ENCODE data around the gene CYTH3. TPM values are rescaled to one million over a fixed set of nuclear protein-coding genes. Genes with fewer than 3 reads are reported as not detected.

The CYTH3 gene
- total and polyA plus RNA-seq, 2 experiments from 2014 or later, result 11.9 to 15.7 TPM

GRCh38 chr7:6271060-6271658 is 1.3 kb downstream of the CYTH3 start:
- Histone ChIP-seq H3K4me3 (peak overlapping the region; percentile 88), H3K9me3 (ENCODE audit: low read depth) (no peaks in the 10 kb centered on the region), H4K20me1 (ENCODE audit: insufficient read depth, poor library complexity, severe bottlenecking) (peaks cover 10% of the 10 kb centered on the region), H3K9me2 (replicated peaks; ENCODE audit: insufficient read depth) (no peaks in the 10 kb centered on the region), H3K36me3 (replicated peaks; ENCODE audit: insufficient read depth, low read depth) (no peaks in the 10 kb centered on the region), H2AFZ (peak overlapping the region; percentile 77), H3K27me3 (no peaks in the 10 kb centered on the region), H3K4me2 (peak overlapping the region; percentile 99), H3K27ac (no peak overlapping the region), H3K79me2 (peaks cover 48% of the 10 kb centered on the region), H3K4me1 (ENCODE audit: insufficient read depth) (peaks cover 14% of the 10 kb centered on the region)
- WGBS (ENCODE audit: low lambda C conversion rate, missing lambda C conversion rate), result 5% methylated on average over 16 of the region's 16 CpGs
- DNase-seq (ENCODE audit: low spot score), result peak; percentile 54
- TF ChIP-seq EZH2phosphoT487 (IDR thresholded peaks at IDR 0.05; ENCODE audit: low read depth, severe bottlenecking, unreplicated experiment) (no peak), CTCF (IDR thresholded peaks at IDR 0.05; ENCODE audit: poor library complexity) (peak; percentile 29)

- DNase-seq (ENCODE audit: low spot score), result no peak
- Histone ChIP-seq H3K9me2 (replicated peaks; ENCODE audit: insufficient read depth) (no peaks in the 10 kb centered on the region), H4K20me1 (ENCODE audit: insufficient read depth, poor library complexity, severe bottlenecking) (peaks cover 10% of the 10 kb centered on the region), H3K4me1 (ENCODE audit: insufficient read depth) (peaks cover 14% of the 10 kb centered on the region), H3K27me3 (no peaks in the 10 kb centered on the region), H3K9me3 (ENCODE audit: low read depth) (no peaks in the 10 kb centered on the region), H3K4me3 (no peak overlapping the region), H3K36me3 (replicated peaks; ENCODE audit: insufficient read depth, low read depth) (no peaks in the 10 kb centered on the region), H3K4me2 (no peak overlapping the region), H3K27ac (no peak overlapping the region), H3K79me2 (peaks cover 64% of the 10 kb centered on the region), H2AFZ (no peak overlapping the region)
- no peak for TF ChIP-seq CTCF (IDR thresholded peaks at IDR 0.05; ENCODE audit: poor library complexity)
- TF ChIP-seq EZH2phosphoT487 (IDR thresholded peaks at IDR 0.05; ENCODE audit: low read depth, severe bottlenecking, unreplicated experiment), result no peak
- no peak for TF ChIP-seq EZH2 (IDR thresholded peaks at IDR 0.05; ENCODE audit: borderline replicate concordance)
- WGBS (ENCODE audit: low lambda C conversion rate, missing lambda C conversion rate), result 86% methylated on average over 4 of the region's 4 CpGs
Measured at GRCh38 chr7:6269527-6269926, 2.9 kb downstream of the CYTH3 start.

- TF ChIP-seq EZH2 (IDR thresholded peaks at IDR 0.05; ENCODE audit: borderline replicate concordance) (no peak), EZH2phosphoT487 (IDR thresholded peaks at IDR 0.05; ENCODE audit: low read depth, severe bottlenecking, unreplicated experiment) (no peak), CTCF (IDR thresholded peaks at IDR 0.05; ENCODE audit: poor library complexity) (no peak)
- DNase-seq (ENCODE audit: low spot score), result peak; percentile 24
- H3K79me2 ChIP-seq, result peaks cover 71% of the 10 kb centered on the region
Measured at GRCh38 chr7:6268907-6269306, 3.5 kb downstream of the CYTH3 start.

More at GRCh38 chr7:6268907-6269306, 3.5 kb downstream of the CYTH3 start:
- H3K27me3 ChIP-seq, result no peaks in the 10 kb centered on the region
- H3K9me3 ChIP-seq (ENCODE audit: low read depth), result no peaks in the 10 kb centered on the region
- H3K9me2 ChIP-seq (replicated peaks; ENCODE audit: insufficient read depth), result no peaks in the 10 kb centered on the region
- H3K4me3 ChIP-seq, result no peak overlapping the region
- H4K20me1 ChIP-seq (ENCODE audit: insufficient read depth, poor library complexity, severe bottlenecking), result peaks cover 10% of the 10 kb centered on the region
- peak overlapping the region; percentile 44 for H3K27ac ChIP-seq
- H3K4me2 ChIP-seq, result peak overlapping the region; percentile 50
- 65% methylated on average over 5 of the region's 5 CpGs for WGBS (ENCODE audit: low lambda C conversion rate, missing lambda C conversion rate)
- H3K4me1 ChIP-seq (ENCODE audit: insufficient read depth), result peaks cover 14% of the 10 kb centered on the region
- no peak overlapping the region for H2AFZ ChIP-seq
- H3K36me3 ChIP-seq (replicated peaks; ENCODE audit: insufficient read depth, low read depth), result no peaks in the 10 kb centered on the region

Measured in hepatocyte (in vitro differentiated cells).